CD4-positive, alpha-beta T cell (primary cell): Measurements from ENCODE around the gene KCNJ8. TPM values are rescaled to one million over a fixed set of nuclear protein-coding genes. Genes with fewer than 3 reads are reported as not detected.

Experiments used
- ATAC-seq: fragments of 200-7000 bp; cut with Tn5 transposase; one replicate; pipeline ENCODE4 v1.10.0; 2022; ENCODE audit warnings: mild to moderate bottlenecking; ENCODE audit not compliant: poor library complexity
- CTCF ChIA-PET: fragments of 350-600 bp; sonication (Branson Sonifier 250); formaldehyde crosslinking; loops from one replicate; lab custom pipeline; 2021; ENCODE audit warnings: antibody characterized with exemption, inconsistent platforms; lab: Charles Lee
- POLR2A ChIA-PET: fragments of 350-600 bp; sonication (Branson Sonifier 250); formaldehyde crosslinking; loops from one replicate; lab custom pipeline; 2021; ENCODE audit warnings: antibody characterized with exemption, inconsistent platforms; lab: Charles Lee
- DNase-seq, 14 experiments: peaks; one replicate each; pipeline ENCODE4 v3.0.0-alpha.2; 2013 to 2020; ENCODE audit warnings: mixed read lengths in 2 of 14
- H3K27ac ChIP-seq, 2 donors: one replicate each; pipeline versions ENCODE4 v1.5.1 to v1.7.0; 2013; ENCODE audit warnings: low read length in 2 of 2, low read depth in 1 of 2, mild to moderate bottlenecking in 1 of 2
- H3K27me3 ChIP-seq, 2 experiments: 1 replicate in 1 of 2; 2 replicates in 1 of 2; pipeline versions ENCODE4 v1.6.1 to v1.7.0; 2013; ENCODE audit warnings: low read length in 2 of 2, control low read depth in 1 of 2, mild to moderate bottlenecking in 1 of 2, moderate library complexity in 1 of 2; ENCODE audit not compliant: insufficient read depth in 2 of 2, control insufficient read depth in 1 of 2
- H3K36me3 ChIP-seq: one replicate; pipeline ENCODE4 v1.6.1; 2013; ENCODE audit warnings: low read length, control low read depth; ENCODE audit not compliant: insufficient read depth
- H3K4me1 ChIP-seq: one replicate; pipeline ENCODE4 v1.6.1; 2013; ENCODE audit warnings: low read length, control low read depth; ENCODE audit not compliant: insufficient read depth
- H3K4me3 ChIP-seq: one replicate; pipeline ENCODE4 v1.5.1; 2013; ENCODE audit warnings: mild to moderate bottlenecking, low read length, moderate library complexity
- H3K9me3 ChIP-seq, 2 experiments: 1 replicate in 1 of 2; 2 replicates in 1 of 2; pipeline versions ENCODE4 v1.6.1 to v1.7.0; 2013; ENCODE audit warnings: low read length in 2 of 2, mild to moderate bottlenecking in 2 of 2, control low read depth in 1 of 2, moderate library complexity in 1 of 2; ENCODE audit not compliant: control insufficient read depth in 1 of 2, insufficient read depth in 1 of 2
- H3K27ac Mint-ChIP-seq: one replicate; pipeline ENCODE4 v1.8.0; 2020; ENCODE audit warnings: mixed read lengths
- H3K27me3 Mint-ChIP-seq: one replicate; pipeline ENCODE4 v1.8.0; 2021; ENCODE audit warnings: mixed read lengths
- H3K36me3 Mint-ChIP-seq: one replicate; pipeline ENCODE4 v1.8.0; 2021; ENCODE audit warnings: low read depth, mixed read lengths
- H3K4me1 Mint-ChIP-seq: one replicate; pipeline ENCODE4 v1.8.0; 2021; ENCODE audit warnings: low read depth, mixed read lengths
- H3K4me3 Mint-ChIP-seq: one replicate; pipeline ENCODE4 v1.8.0; 2020; ENCODE audit warnings: mild to moderate bottlenecking, mixed read lengths
- H3K9me3 Mint-ChIP-seq: one replicate; pipeline ENCODE4 v1.8.0; 2020; ENCODE audit warnings: mixed read lengths
- intact Hi-C, 2 experiments: fragments of 100-400 bp; cut with DNase I in 1 of 2; cut with micrococcal nuclease in 1 of 2; formaldehyde crosslinking; loops; one replicate each; pipeline versions ENCODE4 v1.15.1 to v1.9.0; 2023 to 2025; cut with DNase I, micrococcal nuclease
- total RNA-seq, 174 experiments: library from RNA in 2 of 174; stranded (reverse) in 2 of 174; gene quantifications; one replicate each; pipeline ENCODE4 v1.2.3 and lab custom pipeline; 2021 to 2026
- TF ChIP-seq, protein P1 (sequence below): fragments of 200-600 bp; IDR thresholded peaks from one replicate; pipeline ENCODE4 v1.8.0; 2022; ENCODE audit warnings: antibody characterized with exemption, mild to moderate bottlenecking

KCNJ8 gene
- total RNA-seq, 2 experiments from 2014 or later: not detected

DNA sequence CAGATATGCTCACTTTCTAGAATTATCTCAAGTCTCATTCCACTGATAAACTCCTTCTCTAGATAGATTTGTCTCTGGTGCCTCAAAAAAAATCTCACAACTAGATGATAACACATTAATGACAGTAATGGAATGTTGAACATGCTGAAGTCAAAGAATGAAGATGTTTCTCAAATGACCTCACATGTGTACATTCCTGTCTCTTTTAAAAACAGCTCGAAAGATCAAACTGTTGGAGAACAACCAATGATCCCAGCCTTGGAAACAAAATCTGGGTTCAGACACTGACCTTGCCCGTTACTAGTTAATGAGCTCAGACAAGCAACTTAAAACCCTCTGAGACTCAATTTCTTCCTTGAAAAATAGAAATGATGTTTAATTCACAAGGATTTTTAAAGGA lies 44.7 kb upstream of the KCNJ8 start:
- ATAC-seq (no peak), DNase-seq (no peak)
- Histone ChIP-seq H3K4me3 (no peak overlapping the region), H3K4me1 (no peaks in the 10 kb centered on the region), H3K36me3 (no peaks in the 10 kb centered on the region), H3K27me3 (no peaks in the 10 kb centered on the region), H3K27ac (no peak overlapping the region), H3K9me3 (no peaks in the 10 kb centered on the region)
- Mint-ChIP-seq H3K4me3 (no peak overlapping the region), H3K4me1 (no peaks in the 10 kb centered on the region), H3K27ac (no peak overlapping the region), H3K36me3 (no peaks in the 10 kb centered on the region), H3K27me3 (no peaks in the 10 kb centered on the region), H3K9me3 (no peaks in the 10 kb centered on the region)
- TF ChIP-seq, protein P1, sequence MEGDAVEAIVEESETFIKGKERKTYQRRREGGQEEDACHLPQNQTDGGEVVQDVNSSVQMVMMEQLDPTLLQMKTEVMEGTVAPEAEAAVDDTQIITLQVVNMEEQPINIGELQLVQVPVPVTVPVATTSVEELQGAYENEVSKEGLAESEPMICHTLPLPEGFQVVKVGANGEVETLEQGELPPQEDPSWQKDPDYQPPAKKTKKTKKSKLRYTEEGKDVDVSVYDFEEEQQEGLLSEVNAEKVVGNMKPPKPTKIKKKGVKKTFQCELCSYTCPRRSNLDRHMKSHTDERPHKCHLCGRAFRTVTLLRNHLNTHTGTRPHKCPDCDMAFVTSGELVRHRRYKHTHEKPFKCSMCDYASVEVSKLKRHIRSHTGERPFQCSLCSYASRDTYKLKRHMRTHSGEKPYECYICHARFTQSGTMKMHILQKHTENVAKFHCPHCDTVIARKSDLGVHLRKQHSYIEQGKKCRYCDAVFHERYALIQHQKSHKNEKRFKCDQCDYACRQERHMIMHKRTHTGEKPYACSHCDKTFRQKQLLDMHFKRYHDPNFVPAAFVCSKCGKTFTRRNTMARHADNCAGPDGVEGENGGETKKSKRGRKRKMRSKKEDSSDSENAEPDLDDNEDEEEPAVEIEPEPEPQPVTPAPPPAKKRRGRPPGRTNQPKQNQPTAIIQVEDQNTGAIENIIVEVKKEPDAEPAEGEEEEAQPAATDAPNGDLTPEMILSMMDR: no peak
- POLR2A ChIA-PET: no interaction called here
- intact Hi-C loops: no loop called here
- CTCF ChIA-PET: no interaction called here

DNA sequence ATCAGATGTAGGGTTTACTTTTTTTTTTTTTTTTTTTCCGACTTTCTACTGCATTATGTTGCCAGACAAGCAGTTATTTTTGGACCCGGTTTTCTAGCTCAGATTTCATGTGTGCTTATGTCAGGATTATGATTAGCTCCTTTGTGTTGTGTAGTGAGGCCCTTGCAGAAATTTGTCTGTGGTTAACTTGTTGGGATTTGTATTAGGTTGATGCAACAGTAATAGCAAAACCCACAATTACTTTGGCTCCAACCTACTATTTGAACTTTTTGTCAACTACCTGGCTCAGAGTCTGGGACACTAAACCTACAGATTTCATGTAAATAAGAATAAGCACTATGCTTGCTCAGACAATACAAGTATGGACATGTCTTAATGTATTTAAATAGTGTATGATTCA lies 44.1 kb upstream of the KCNJ8 start:
- Histone ChIP-seq H3K4me1 (no peaks in the 10 kb centered on the region), H3K36me3 (no peaks in the 10 kb centered on the region), H3K4me3 (no peak overlapping the region), H3K27ac (no peak overlapping the region), H3K27me3 (no peaks in the 10 kb centered on the region), H3K9me3 (no peaks in the 10 kb centered on the region)
- POLR2A ChIA-PET: no interaction called here
- Mint-ChIP-seq H3K4me1 (no peaks in the 10 kb centered on the region), H3K4me3 (no peak overlapping the region), H3K9me3 (no peaks in the 10 kb centered on the region), H3K27ac (no peak overlapping the region), H3K36me3 (no peaks in the 10 kb centered on the region), H3K27me3 (no peaks in the 10 kb centered on the region)
- intact Hi-C loops: no loop called here
- CTCF ChIA-PET: interaction anchor here (1.0 kb wide), 1 partner anchor 12 kb away, joined by 3 read pairs; no protein-coding TSS in a partner anchor
- no peak for ATAC-seq
- TF ChIP-seq, protein P1: no peak
- no peak for DNase-seq

DNA sequence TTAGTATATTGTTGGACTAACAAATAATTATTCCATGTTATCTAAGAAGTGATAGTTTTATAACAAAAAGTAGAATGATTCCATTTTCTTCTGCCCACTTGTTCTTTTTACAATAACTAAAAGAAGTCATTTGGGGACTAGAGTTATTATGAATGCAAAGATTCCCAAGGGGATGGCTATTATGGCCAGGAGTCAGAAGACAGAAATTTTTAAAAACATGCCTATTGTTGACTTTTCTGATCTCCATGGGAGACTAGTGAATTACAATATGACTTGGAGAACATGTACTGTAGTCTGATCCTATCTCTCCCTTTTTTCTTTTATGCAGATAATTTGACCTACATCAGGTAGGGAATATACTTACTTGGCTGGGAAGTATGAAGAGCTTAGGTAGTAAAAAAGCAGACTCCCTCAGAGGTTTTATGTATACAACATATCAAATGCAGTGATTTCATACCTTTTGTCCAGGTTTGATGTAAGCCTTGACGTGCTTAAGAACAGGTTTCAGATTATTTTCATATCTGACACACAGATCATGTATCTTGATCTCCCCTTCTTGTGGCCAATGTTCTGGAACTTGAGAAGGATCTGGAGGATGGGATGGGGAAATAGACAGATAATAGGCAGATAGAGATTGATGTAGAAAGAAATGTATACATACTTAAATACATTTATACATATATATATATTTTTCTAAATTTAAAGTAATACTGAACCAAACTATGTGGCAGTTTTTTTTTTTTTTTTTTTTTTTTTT lies 41.0 kb upstream of the KCNJ8 start:
- CTCF ChIA-PET: interaction anchor here (0.7 kb wide), 1 partner anchor 930 kb away, joined by 3 read pairs; no protein-coding TSS in a partner anchor
- H3K9me3 Mint-ChIP-seq: no peaks in the 10 kb centered on the region

More for the DNA sequence above, 41.0 kb upstream of the KCNJ8 start:
- TF ChIP-seq, protein P1: no peak
- no peak for ATAC-seq
- H3K9me3 ChIP-seq: no peaks in the 10 kb centered on the region
- Mint-ChIP-seq H3K4me3 (no peak overlapping the region), H3K4me1 (no peaks in the 10 kb centered on the region), H3K36me3 (no peaks in the 10 kb centered on the region), H3K27ac (no peak overlapping the region), H3K27me3 (no peaks in the 10 kb centered on the region)
- no peaks in the 10 kb centered on the region for H3K36me3 ChIP-seq
- POLR2A ChIA-PET: no interaction called here
- no peaks in the 10 kb centered on the region for H3K4me1 ChIP-seq
- no peak overlapping the region for H3K4me3 ChIP-seq
- H3K27me3 ChIP-seq: no peaks in the 10 kb centered on the region
- intact Hi-C loops: no loop called here
- DNase-seq: no peak
- no peak overlapping the region for H3K27ac ChIP-seq
